MCF 10A (cell line): Measurements from ENCODE around the gene MYB. TPM values are rescaled to one million over a fixed set of nuclear protein-coding genes. Genes with fewer than 3 reads are reported as not detected.

ENCODE experiments used
- BruUV-seq: library from RNA; stranded (reverse); fragments of 400-500 nt; replicated peaks from 2 replicates; lab custom pipeline; 2021; lab: Mats Ljungman, UMichigan
- CTCF ChIA-PET: fragments of 300-600 bp; sonication (Branson Sonifier 250); formaldehyde crosslinking; extraction: SDS; loops from one replicate; lab custom pipeline; 2021; ENCODE audit warnings: antibody characterized with exemption, inconsistent platforms; lab: Yijun Ruan, JAX
- POLR2A ChIA-PET: fragments of 300-600, 350-650 bp; sonication (Branson Sonifier 250); formaldehyde crosslinking; extraction: SDS; loops from one replicate; lab custom pipeline; 2020; ENCODE audit warnings: antibody characterized with exemption, inconsistent platforms; lab: Yijun Ruan, JAX
- DNase-seq: peaks from one replicate; pipeline ENCODE4 v3.0.0-alpha.2; 2018; ENCODE audit not compliant: unreplicated experiment
- H3K27ac Mint-ChIP-seq: one replicate; pipeline ENCODE4 v1.8.0; 2022; ENCODE audit warnings: mild to moderate bottlenecking, low read depth, mixed read lengths; ENCODE audit not compliant: unreplicated experiment
- H3K27me3 Mint-ChIP-seq: one replicate; pipeline ENCODE4 v1.8.0; 2022; ENCODE audit warnings: mixed read lengths; ENCODE audit not compliant: insufficient read depth, unreplicated experiment
- H3K36me3 Mint-ChIP-seq: one replicate; pipeline ENCODE4 v1.8.0; 2022; ENCODE audit warnings: mild to moderate bottlenecking, moderate library complexity, mixed read lengths; ENCODE audit not compliant: insufficient read depth, unreplicated experiment
- H3K4me1 Mint-ChIP-seq: one replicate; pipeline ENCODE4 v1.8.0; 2022; ENCODE audit warnings: mixed read lengths; ENCODE audit not compliant: insufficient read depth, unreplicated experiment
- H3K4me3 Mint-ChIP-seq: one replicate; pipeline ENCODE4 v1.8.0; 2022; ENCODE audit warnings: mild to moderate bottlenecking, moderate library complexity, mixed read lengths; ENCODE audit not compliant: unreplicated experiment
- H3K9me3 Mint-ChIP-seq: one replicate; pipeline ENCODE4 v1.8.0; 2022; ENCODE audit warnings: mixed read lengths; ENCODE audit not compliant: unreplicated experiment
- CTCF ChIP-seq: fragments of 200-600 bp; IDR thresholded peaks from one replicate; pipeline ENCODE4 v1.8.0; 2022; ENCODE audit warnings: antibody characterized with exemption, mild to moderate bottlenecking; ENCODE audit not compliant: unreplicated experiment
- intact Hi-C: fragments of 100-400 bp; cut with micrococcal nuclease; formaldehyde crosslinking; loops from 2 replicates; pipeline ENCODE4 v1.14.1; 2022
- total RNA-seq: library from RNA; stranded (reverse); gene quantifications from 2 replicates; pipeline ENCODE4 v1.2.3, GENCODE V29; 2022

MYB gene
- total RNA-seq, 1 experiment from 2014 or later, result not detected

DNA sequence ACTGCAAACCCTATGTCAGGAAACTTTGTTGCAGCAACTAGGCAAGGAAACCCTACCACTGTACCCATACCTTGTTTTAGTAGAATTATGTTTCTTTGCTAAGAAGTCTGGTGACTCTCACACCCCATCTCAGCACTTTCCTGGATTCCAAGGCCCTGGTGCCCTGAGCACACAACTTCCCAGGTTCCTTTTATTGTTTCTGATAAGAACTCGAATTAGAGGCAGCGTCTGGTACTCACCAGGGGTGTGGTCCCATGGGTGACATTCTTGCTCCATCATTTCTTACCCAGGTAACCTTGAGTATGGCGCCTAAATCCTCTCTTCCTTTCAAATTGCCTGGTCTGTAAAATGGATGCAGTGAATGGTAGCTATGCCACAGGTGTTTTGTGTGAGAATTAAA lies 34.1 kb downstream of the MYB start:
- DNase-seq, result no peak
- no peaks in the 10 kb centered on the region for H3K36me3 Mint-ChIP-seq
- no peak for TF ChIP-seq CTCF
- H3K4me1 Mint-ChIP-seq, result peaks cover 13% of the 10 kb centered on the region
- no peak overlapping the region for H3K27ac Mint-ChIP-seq
- no peaks in the 10 kb centered on the region for H3K27me3 Mint-ChIP-seq
- H3K9me3 Mint-ChIP-seq, result no peaks in the 10 kb centered on the region
- POLR2A ChIA-PET, result interaction anchor here (0.6 kb wide), 1 partner anchor 21 kb away, joined by 3 read pairs; no protein-coding TSS in a partner anchor
- H3K4me3 Mint-ChIP-seq, result no peak overlapping the region
- CTCF ChIA-PET, result interaction anchor here (0.5 kb wide), 1 partner anchor 49 kb away, joined by 4 read pairs; no protein-coding TSS in a partner anchor
- BruUV-seq, result no TSS peak
- intact Hi-C loops, result no loop called here

GRCh38 chr6:135215563-135215962 lies 34.5 kb downstream of the MYB start:
- Mint-ChIP-seq H3K9me3 (no peaks in the 10 kb centered on the region), H3K27me3 (no peaks in the 10 kb centered on the region), H3K4me1 (peaks cover 13% of the 10 kb centered on the region), H3K4me3 (no peak overlapping the region), H3K36me3 (no peaks in the 10 kb centered on the region), H3K27ac (no peak overlapping the region)
- no TSS peak for BruUV-seq
- no peak for DNase-seq
- ChIA-PET CTCF (interaction anchor here (0.5 kb wide), 1 partner anchor 50 kb away, joined by 4 read pairs; no protein-coding TSS in a partner anchor), POLR2A (interaction anchor here (0.6 kb wide), 1 partner anchor 21 kb away, joined by 3 read pairs; no protein-coding TSS in a partner anchor)
- intact Hi-C loops, result no loop called here
- TF ChIP-seq CTCF, result no peak

DNA sequence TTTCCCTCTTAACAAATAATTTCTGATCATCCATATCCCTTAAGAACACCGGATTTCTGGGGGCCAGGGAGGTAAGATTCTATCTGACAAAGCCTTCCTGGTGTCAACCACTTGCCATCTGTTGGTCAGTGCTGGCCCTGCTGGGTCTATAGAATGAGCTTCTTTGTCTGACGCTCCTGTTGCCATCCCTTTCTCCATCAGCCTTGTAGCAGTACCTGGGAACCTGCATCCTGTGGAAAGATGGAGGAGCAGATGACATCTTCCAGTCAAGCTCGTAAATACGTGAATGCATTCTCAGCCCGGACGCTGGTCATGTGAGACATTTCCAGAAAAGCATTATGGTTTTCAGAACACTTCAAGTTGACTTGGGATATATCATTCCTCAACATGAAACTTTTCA lies 36.6 kb downstream of the MYB start:
- intact Hi-C loops, result no loop called here
- Mint-ChIP-seq H3K27me3 (no peaks in the 10 kb centered on the region), H3K27ac (no peak overlapping the region), H3K4me3 (no peak overlapping the region), H3K9me3 (no peaks in the 10 kb centered on the region), H3K4me1 (peaks cover 7% of the 10 kb centered on the region), H3K36me3 (no peaks in the 10 kb centered on the region)
- ChIA-PET POLR2A (no interaction called here), CTCF (no interaction called here)
- no TSS peak for BruUV-seq
- TF ChIP-seq CTCF, result no peak
- DNase-seq, result no peak

- BruUV-seq, result no TSS peak
- H3K27me3 Mint-ChIP-seq, result no peaks in the 10 kb centered on the region
- no peak overlapping the region for H3K27ac Mint-ChIP-seq
- CTCF ChIA-PET, result no interaction called here
- POLR2A ChIA-PET, result no interaction called here
- H3K4me3 Mint-ChIP-seq, result no peak overlapping the region
- no peak for TF ChIP-seq CTCF
- no peaks in the 10 kb centered on the region for H3K4me1 Mint-ChIP-seq
- intact Hi-C loops, result no loop called here
- H3K9me3 Mint-ChIP-seq, result no peaks in the 10 kb centered on the region
- no peaks in the 10 kb centered on the region for H3K36me3 Mint-ChIP-seq
- no peak for DNase-seq
Measured at GRCh38 chr6:135219346-135219745, 38.2 kb downstream of the MYB start.
